Left forelimb (tissue), 1 donor: ENCODE results near the gene PPP3R2.
"Not testable (repeated sequence)": the region's sequence is repeated elsewhere in the genome, so short reads cannot be mapped to it uniquely, and the experiment has no call there.

Experiments
- DNase-seq: peaks from one replicate; pipeline ENCODE4 v3.0.0-alpha.2; 2018; ENCODE audit warnings: low spot score

PPP3R2 gene, protein sequence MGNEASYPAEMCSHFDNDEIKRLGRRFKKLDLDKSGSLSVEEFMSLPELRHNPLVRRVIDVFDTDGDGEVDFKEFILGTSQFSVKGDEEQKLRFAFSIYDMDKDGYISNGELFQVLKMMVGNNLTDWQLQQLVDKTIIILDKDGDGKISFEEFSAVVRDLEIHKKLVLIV

DNA sequence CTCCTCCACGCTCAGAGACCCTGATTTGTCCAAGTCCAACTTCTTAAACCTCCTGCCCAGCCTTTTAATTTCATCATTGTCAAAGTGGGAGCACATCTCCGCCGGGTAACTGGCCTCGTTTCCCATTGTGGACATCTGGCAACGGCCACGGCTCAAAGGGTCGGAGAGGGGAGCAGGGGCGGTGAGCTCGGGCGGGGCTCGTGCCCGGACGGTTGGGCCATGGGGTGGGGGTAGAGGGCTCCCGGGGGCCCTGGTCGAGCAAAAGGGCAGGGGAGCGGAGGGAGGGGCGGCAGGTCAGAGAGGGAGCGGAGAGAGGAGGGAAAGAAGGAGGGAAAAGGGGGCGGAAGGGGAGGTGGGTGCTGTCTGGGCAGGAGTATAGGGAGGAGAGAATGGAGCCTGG is at the start of gene PPP3R2:
TSS of gene PPP3R2 (minus strand) at position 174 of the 400 bp plus-strand sequence. CDS start at position 126, 48 bp downstream.
- no peak for DNase-seq

GRCh38 chr9:101639785-101640665 is 45.3 kb upstream of the PPP3R2 start:
- DNase-seq: no peak

DNA sequence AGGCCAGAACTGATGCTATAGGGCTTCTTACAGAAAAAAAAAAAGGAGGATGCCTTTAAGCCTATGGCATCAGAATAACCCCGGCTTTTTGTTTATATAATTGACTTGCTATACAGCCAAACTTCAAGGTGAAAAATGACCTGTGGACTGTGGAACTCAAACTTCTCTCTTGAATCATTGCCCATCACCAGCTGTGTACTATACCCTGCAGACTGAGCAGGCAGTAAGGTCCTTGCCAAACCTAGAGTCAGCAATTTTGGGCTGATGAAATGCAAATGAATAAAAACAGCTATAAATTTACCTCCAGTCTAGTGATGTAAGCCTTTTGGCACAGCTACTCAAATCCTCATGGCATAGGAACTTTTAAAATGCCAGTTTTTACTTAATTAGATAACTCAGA is 44.5 kb upstream of the PPP3R2 start:
- DNase-seq: no peak

DNA sequence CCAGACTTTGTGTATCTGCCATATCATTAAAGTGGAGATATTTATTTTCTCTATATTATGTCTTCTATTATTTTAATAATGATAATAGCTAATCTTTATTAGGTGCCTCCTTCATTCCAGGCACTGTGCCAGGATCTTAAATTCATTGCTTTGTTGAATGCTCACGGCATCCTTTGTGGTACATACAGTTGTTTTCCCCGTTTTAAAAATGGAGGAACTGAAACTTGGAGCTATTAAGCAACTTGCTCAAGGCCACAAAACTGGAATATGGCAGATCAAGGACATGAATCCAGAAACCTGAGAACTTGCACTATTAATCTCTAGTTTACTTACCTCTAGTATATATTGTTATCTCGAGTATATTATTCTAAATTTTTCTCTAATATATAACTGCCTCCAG is 41.5 kb upstream of the PPP3R2 start:
- DNase-seq: no peak

DNA sequence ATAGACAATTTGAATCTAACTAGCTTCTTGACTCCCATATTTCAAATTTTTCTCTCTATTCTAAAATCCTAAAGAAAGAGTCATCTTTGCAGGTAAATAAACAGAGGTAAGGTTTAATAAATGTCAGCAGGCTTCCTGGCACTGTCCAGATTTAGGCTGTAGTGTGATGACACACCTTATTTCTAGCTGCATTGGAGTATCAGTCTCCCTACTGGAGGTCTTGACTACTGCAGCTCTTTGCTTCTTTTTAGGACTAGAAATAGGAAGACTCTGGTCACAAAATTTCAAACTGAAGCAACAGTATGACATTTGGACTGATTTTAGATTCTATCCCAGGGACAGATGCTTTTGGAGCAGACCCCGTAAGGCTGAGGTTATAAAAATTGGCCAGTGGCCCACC is 40.7 kb upstream of the PPP3R2 start:
- DNase-seq: no peak

GRCh38 chr9:101634741-101635409 is 40.1 kb upstream of the PPP3R2 start:
- DNase-seq: no peak

GRCh38 chr9:101632611-101633010 is 37.8 kb upstream of the PPP3R2 start:
- no peak for DNase-seq

GRCh38 chr9:101631892-101632291 is 37.1 kb upstream of the PPP3R2 start:
- DNase-seq: no peak

- DNase-seq: no peak
These were observed 34.9 kb upstream of the PPP3R2 start for GRCh38 chr9:101629636-101630035.

GRCh38 chr9:101628173-101628572 is 33.4 kb upstream of the PPP3R2 start:
- no peak for DNase-seq

DNA sequence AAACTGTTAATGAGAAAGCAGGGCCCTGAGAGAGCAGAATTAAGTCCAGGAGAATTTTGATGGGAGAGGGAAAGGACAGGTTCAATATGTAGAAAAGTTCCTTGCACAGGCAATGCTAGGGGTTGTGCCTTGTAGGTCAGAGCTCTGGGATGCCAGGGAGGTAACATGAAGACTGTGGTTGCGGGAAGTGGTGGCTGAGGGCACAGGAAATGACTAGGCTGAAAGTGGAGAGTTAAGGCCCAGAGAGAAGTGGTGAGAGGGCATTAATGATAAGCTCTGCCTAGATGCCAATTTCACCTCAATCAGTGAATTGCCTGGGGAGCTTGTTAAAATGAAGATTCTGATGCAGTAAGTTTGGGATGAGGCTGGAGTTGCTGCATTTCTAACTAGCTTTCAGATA is 31.5 kb upstream of the PPP3R2 start:
- no peak for DNase-seq

DNA sequence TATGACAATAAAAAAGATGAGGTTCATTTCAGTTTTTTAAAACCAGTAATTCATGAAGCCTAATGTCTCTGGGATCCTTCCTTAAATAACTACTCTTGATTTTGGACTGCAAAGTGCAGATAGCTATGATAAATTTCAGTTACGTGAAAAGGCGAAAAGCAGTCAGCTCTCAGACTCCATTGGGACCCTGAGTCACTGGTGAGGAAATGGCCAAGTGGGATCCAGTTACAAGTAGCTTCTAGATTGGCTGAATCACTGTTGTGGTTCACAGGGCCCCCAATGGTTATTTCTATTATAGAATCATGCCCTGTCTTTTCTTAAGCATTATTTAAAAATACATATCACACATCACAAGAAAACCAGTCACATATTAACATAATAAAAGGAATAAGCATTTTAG is 31.1 kb upstream of the PPP3R2 start:
- no peak for DNase-seq

DNA sequence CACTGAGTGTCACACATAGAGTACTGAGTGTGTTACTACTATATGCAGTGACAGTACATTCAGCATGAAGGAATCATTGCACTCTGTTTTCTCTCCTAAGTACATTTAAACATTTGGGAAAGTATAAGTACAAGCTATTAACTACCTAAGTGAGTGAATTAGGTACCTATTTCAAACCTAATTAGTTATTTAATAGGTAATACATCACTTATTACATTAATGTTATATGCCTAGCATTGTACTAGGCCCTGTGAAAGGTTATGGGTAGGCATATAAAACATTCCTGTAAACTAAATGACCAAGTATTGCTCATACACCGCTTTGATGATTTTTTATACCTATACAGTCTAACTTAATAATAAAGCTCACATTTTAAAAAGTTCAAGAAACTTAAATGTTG is 25.7 kb upstream of the PPP3R2 start:
- DNase-seq: no peak

DNA sequence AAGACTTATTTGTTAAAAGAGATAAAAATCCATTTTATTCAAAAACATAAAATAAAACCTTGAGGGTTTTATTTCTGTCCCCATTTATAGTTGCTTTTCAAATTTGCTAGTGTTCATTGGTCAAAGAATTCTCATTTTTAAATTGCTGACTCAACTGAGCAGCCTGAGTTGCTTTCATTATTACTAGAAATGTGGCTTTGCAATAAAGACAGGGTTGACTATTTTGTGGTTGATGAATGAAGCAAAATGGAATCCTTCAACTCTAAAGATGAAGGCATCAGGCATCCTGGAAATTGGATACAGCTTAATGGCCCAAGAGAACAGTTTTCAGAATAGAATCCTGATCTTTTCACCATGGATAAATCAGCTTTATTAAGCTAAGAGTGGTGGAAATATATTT is 23.9 kb upstream of the PPP3R2 start:
- no peak for DNase-seq

DNA sequence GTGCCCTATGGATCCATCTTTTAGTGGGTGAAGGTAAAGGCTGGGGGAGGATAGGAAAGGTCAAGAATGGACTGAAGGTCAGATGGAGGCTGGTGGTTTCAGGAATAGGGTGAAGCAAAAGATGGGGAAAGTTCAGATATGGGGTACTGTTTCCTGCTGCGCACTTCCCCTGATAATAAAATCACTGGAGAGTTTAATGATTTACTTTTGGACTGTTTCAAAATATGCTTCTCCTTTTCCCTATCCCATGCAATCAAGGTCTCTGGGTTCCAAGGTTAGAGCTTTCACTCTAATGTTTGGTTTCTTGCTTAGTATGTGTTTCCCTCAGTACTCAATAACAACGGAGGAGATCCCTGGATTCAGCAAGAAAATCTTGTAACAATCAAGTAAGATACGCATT is 10.8 kb upstream of the PPP3R2 start:
- DNase-seq: no peak

DNA sequence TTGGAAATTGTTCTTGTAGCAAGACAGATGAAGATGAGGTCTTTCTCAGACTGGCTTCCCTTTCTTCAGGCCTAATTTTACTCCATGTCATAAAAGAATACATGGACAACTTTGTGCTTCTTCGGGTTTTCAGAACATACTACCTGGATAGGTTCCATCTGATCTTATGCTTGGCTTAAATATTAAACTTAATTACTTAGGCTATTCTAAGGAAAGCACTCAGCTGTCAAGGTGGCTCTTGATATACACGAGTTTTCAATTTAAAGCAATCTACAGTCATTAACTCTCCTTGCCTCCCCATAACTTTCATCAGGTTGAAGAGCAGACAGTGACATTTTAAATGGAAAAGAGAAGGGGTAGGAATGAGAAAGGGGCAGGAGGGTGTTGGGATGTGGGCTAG is 9.5 kb upstream of the PPP3R2 start:
- no peak for DNase-seq

GRCh38 chr9:101601904-101602765 is 7.4 kb upstream of the PPP3R2 start:
- DNase-seq: no peak

DNA sequence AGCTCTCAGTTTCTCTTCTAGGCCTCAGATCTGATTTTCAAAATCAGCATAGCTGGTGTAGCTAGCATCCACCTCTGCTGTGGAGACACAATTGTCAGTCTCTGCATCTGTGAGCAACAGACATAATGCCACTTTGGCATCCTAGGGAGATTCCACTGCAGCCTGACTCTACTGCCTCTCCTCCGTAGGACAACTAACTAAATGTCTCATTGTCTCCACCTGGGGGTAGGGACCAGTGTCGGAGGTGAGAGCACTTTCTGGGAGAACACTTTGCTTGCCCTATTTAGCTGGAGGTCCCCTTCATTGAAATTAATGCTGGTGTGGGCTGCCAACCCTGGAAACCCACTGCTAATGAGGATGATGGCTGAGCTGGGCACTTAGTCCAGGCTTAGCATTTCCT is 1.4 kb downstream of the PPP3R2 start:
- no peak for DNase-seq

- no peak for DNase-seq
These were observed 2.0 kb downstream of the PPP3R2 start for GRCh38 chr9:101592788-101593187.

DNA sequence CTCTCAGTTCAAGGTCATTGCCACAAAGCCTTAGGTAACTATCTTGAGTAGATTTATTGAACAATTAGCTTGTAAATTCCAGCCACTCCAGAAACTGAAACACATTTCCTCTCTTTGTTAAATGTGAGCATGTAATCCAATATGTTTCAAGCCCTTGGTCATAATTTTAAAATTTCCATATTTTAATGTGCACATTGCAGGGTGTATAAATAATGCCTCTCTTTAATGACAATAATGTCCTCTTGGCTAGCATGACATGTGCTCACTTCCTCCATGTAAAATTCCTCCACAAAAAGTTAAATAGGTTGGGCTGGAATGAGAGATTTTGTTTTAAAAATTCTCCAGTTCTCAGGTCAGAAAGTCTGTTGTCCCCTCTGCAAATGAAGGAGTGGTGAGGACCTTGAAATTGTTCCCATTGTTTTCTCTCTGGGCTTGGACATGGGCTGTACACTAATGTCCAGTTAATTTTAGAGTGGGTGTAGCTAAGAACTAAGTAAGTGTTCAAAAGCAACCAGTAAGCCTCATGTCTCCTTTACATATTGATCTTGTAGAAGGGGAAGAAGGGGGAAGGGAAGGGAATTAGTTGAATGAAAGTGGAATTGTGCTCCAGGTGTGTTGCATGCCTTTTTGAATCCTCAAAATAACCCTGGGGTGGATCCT is 2.9 kb downstream of the PPP3R2 start:
- DNase-seq: no peak

DNA sequence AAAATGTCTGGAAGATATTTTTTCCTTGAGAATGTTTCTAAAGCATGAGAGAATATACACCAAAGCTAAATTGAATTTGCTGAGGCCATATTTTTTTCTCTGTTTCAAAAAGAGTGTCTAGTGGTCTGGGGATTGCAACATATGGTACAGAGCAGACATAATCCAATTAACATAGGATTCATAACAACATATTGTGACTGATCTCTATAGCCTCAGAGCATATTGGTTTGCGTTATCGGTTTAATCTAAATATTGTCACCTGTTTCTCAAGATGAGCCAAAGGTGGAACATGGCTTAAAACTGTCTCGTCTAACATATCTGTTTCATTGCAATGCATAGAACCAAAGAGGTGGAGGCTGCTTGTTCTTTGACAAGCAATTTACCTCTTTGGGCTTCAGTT is 3.9 kb downstream of the PPP3R2 start:
- no peak for DNase-seq

DNA sequence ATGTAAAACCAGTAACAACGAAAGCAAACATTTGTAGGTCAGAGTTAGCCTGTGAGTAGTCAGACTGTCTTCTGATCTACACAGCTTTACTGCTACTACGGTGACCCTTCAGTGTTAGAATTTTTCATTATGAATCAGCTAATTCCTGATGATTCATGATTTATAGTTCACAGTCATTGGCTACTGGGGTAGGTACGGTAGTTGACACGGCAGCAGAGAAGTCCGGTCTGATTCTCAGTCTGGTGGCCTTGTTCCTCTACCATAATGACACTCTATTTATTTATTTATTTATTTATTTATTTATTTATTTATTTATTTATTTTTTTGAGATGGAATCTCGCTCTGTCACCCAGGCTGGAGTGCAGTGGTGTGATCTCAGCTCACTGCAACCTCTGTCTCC is 4.7 kb downstream of the PPP3R2 start:
- DNase-seq: not testable (repeated sequence)
